Activated effector memory CD4-positive, alpha-beta T cell treated with anti-CD3 and anti-CD28 coated beads, Interleukin-2, amount 50 U/mL, for 16 hours (primary cell): ENCODE data around the gene SLC25A53.
"Not testable (repeated sequence)": the region's sequence is repeated elsewhere in the genome, so short reads cannot be mapped to it uniquely, and the experiment has no call there.

ENCODE experiments used
- DNase-seq: peaks from one replicate; pipeline ENCODE4 v3.0.0-alpha.2; 2020

SLC25A53 gene

DNA sequence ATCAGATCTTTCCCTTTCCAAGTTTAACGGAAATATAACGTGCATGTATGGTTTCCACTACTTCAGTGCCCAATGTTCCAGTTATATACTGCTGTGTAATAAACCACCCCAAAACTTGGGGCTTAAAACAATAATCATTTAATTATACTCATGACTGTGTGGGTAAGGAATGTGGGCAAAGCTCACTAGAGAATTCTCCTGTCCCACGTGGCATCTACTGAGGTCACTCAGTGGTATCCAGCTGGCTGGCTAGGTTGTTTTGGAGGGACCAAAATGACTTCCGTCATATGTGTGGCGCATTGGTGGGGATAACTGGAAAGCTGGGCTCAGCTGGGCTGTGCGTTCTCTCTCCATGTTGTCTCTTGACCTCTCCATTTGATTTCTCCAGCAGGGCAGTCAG lies 26.0 kb downstream of the SLC25A53 start:
- DNase-seq = no peak

DNA sequence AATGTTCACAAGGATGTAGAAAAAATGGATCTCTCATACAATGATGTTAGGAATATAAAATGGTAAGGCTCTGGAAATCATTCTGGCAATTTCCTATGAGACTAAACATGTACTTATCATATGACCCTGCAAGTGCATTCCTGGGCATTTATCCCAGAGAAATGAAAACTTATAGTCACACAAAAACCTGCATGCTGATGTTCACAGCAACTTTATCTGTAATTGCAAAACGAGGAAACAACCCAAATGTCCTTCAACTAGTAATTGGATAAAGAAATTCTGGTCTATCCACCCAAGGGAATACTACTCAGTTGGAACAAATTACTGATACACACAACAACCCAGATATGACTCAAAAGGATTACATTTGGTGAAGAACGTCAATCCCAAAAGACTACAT lies 30.0 kb downstream of the SLC25A53 start:
- no peak for DNase-seq

DNA sequence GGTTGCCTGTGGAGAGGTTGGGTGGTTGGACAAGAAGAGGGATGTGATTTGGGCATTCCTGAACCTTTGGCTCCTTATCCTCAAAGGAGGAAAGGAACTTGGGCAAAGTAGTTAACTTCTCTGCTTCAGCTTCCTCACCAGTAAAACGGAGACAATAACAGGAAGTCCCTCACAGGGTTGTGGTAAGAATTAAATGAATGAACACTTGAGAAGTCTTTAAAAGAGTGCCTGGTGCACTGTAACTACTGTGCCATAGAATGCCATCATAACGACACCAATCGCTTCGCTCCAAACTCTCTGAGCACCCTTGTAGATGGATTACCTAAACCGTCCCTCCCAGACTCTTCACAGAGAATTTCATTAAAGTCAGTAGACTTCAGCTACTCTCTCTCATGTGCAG lies 34.0 kb downstream of the SLC25A53 start:
- DNase-seq = no peak

DNA sequence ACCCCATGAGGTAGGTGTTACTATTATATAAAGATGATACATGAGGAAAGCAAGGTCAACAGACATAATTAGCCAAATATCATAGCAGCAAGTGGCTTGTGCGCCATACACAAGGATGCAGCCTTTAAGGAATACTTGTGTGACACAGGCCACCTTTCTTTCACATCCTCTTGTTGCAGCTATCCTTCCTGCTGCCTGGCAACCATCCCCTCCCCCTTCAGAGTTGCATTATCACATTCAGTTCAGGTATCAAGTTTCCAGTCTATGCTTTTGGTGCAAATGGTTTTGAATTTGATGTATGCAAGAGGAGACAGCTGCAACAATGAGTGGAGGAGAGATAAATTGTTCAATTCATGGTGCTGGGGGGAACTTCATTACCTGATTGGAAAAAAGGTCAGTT lies 38.0 kb downstream of the SLC25A53 start:
- no peak for DNase-seq

DNA sequence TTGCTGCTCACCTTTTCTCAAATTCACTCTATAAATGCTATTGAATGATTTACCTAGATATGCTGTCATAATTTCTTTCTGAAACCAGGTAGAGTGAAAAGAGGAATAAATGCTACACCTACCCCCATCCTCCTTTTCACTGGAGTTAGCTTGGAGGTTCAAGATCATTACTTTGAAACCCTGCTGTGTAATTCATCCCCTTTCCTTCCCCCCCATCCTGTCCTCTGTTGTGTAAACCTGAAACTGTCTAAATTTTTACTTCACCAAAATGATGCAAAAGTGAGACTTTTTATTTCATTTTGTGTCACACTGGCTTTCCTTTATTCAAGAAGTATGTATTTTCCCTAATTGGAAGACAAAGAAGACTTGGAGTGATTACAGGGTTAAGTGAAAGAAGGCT lies 39.0 kb downstream of the SLC25A53 start:
- DNase-seq = no peak

DNA sequence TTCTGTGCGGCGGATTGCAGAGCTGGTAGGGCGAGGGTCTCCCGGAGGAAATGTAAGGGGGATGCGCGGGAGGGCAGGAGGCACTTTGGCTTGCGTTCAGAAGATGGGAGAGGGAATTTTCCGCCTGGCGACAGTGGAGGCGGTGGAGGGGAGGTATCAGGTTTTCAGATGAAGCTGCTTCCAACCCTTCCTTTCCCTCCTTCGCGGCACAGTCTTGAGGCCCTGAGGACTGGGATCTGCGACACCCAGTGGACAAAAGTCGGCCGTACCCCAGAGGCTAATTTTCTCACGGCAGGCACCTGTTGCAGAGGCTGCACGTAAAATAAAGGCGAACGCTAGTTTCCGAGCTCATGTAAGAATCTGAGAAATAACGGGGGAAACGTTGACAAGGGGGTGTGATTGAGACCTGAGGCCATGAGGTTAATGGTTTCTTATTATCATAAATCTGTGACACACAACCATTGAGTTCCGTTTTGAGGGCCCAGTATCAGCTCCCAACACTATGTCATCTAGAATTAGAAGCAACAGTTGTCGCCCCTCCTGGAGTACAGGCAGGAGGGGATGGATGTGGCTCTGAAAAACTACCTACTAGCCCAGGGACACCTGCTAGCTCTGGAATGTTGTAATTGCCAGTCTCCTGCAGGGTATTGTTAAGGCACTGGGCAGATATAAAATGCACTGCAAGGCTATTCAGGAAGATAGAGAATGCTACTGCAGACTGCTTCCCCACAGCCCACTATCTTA lies 43.4 kb downstream of the SLC25A53 start:
- DNase-seq = peak; percentile 82

DNA sequence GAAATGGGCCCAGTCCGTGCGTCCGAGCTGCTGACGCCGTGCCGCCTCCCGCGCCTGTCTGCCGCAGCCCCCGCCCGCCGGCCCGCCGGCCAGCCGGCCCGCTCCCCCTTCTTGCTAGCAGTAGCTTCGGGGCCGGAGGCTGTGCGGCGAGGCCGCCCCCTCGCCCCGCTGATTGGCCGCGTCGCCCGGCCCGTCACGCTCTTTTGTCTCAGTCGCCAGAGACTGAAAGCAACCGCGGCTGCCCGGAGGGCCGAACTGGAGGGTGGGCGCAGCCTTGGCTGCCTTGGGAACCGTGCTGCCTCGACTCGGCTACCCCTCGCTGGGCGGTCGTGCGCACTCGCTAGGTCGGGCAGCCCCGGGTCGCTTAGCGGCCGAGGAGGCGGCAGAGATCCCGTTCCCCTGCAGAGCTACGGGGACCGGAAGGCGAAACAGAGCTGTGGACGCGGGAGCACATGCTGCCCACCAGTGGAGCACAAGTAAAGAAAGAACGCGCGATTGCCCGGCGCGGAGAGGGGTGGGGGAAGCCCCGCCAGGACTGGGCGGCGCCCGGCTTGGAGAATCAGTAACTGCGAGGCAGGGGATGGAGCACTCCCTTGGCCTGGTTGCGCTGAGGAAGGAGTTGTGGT lies 44.4 kb downstream of the SLC25A53 start, which contains the start of gene ZCCHC18:
TSS of gene ZCCHC18 (plus strand) at position 198 of the 626 bp plus-strand sequence. CDS start 1,589 bp downstream, outside the sequence.
- DNase-seq = peak; percentile 78

DNA sequence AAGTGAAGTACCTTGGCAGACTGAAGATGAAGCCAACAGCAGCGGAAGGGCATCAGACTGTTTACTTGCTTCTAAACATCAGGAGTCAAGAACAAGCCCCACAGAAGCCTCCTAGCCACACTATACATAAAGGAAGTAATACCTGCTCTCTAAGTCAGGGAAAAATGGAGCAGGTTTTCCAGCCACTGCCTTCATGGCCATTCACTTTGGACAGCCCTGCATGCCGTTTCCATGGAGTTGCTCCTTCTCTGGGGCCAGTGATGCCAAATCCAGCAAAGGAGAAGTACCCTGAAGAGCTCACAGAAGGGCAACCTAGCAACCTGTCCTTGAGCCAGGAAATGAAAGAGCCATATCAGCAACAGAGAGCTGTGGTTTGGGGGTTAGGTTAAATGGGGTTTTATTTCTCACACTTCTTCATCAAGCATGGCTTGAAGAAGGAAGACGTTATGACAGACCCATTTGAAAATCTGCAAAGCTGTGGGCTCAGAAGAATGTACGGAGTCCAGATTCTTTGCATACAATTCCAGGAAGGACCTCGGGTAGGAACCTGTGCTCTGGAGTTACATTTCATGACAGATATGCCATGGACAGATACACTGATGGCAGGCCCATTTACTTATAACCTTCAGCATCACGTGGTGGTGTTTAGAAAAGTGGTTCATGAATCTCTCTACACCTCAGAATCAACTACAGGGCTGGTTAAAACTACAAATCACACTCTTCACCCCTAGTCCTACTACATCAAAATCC lies 46.1 kb downstream of the SLC25A53 start:
- not testable (repeated sequence) for DNase-seq

DNA sequence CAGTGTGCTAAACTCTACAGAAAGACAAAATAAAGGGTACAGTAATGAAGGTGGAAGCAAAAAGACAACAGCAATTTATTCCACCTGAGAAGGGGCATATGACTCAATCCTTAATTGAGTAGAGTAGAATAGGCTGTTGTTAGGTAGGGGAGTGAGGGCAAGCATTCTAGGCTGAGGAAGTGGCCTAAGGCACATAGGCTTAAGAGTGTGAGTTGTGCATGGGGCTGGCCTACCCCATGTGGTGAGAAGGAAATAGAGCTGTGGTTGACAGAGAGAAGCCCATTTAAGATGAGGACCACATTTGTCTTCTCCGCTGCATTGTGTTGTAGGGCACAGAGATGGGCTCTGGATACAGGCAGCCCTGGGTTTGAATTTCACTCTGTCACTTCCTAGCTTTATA lies 47.9 kb downstream of the SLC25A53 start:
- DNase-seq = no peak

DNA sequence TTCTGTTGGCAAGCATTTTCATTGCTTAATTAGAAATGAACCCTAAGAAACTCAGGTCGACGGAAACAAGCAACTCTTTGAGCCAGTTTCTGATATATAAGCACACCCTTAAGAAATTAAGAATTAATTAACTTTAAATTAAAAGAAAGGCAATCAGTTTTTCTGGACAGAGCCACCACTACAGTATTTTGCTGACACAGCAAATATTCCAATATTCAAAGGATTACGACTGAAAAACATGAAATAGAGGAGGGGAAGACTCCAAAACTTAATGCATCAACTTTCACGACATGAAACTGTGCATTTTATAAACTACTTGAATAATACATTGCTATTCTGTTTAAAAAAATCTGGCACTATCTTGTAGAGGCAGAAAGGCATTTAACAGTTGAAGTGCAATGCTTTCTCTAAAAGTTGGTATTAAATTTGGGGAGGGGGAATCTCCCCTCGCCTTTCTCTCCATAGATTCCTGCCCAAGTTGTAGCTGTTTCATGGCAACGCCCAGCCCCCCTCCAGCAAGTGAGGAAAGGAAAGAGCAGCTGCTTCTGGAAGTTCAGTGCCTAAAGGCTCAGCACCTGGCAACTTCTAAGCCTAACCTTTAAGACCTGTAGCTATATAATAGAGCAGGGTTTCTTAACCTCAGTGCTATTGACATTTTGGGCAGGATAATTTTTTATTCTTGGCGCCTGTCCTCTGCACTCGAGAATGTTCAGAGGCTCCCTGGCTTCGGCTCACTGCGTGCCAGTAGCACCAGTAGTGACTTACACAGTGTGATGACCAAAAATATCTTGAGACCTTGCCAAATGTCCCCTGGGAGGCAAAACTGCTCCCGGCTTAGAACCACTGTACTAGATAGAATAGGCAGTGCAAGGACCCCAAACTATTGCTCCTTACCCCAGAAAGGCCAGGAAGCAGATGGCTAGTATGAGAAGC lies 51.2 kb downstream of the SLC25A53 start:
- DNase-seq = no peak

DNA sequence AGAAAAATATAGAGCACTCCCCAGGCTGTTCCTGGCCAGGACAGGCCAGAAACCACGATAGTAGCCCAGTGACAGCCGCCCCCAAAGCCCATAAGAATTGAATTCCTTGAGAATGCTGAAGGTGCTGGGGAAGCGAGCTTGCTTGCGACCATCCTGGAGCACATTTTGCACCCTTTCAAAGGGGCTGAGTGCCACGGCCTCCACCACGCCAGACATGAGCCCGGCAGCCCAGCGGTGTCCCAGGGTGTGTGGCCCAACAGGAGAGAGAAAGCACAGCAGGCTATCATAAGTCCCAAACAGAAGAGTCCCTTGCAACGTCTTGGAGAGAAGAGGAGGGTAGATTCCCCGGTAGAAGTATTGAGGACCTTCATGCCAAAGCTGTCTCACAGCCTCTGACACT lies 52.1 kb downstream of the SLC25A53 start:
- no peak for DNase-seq

DNA sequence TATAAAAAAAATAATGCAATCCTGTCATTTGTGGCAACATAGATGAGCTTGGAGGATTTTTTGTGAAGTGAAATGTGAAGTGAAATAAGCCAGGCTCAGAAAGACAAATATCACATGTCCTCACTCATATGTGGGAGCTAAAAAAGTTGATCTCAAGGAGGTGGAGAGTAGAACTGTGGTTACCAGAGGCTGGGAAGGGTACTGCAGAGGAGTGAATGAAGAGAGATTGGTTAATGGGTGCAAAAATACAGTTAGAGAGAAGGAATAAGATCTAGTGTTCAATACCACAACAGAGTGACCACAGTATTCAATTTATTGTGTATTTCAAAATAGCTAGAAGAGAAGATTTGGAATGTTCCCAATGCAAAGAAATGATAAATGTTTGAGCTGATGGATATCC lies 57.9 kb downstream of the SLC25A53 start:
- DNase-seq = no peak

DNA sequence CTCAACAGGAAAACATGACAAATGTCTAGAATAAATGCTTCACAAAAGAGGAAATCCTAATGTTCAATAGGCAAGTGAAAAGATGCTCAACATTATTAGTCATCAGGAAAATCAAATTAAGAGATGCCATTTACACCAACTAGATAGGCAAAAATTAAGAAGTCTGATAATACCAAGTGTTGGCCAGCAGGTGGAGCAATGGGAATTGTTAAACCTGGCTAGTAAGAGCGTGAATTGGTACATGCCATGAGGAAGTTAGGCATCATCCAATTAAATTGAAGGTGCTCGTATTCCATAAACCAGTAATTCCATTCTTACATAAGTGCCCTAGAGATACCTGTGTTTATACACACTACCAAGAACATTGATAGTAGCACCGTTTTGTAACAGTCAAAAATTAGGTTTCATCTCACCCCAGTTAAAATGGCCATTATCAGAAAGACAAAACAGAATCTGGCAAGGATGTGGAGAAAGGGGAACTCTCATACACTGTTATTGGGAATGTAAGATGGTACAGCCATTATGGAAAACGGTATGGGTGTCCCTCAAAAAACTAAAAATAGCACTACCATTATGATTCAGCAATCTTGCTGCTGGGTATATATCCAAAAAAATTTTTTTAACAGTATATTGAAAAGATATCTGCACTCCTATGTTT lies 58.5 kb downstream of the SLC25A53 start:
- peak; percentile 72 for DNase-seq

DNA sequence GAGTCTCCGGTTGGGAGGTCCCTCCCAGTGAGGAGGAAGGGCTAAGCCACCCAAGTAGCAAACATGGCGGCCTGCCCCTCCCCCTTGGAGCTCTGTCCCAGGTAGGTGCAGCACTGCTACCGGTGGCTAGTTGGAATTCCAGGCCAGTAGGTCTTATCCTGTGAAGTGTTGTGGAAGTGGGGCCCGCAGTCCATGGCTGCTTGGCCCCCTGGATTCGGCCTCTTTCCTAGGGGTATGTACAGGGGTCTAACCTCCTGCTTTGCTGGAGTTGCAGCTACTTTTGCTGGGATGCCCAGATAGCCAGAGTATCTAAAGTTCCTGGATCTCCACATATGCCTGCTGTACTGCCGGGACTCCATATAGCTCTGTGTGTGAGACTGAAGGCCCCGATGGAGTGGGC lies 70.9 kb downstream of the SLC25A53 start:
- no peak for DNase-seq

DNA sequence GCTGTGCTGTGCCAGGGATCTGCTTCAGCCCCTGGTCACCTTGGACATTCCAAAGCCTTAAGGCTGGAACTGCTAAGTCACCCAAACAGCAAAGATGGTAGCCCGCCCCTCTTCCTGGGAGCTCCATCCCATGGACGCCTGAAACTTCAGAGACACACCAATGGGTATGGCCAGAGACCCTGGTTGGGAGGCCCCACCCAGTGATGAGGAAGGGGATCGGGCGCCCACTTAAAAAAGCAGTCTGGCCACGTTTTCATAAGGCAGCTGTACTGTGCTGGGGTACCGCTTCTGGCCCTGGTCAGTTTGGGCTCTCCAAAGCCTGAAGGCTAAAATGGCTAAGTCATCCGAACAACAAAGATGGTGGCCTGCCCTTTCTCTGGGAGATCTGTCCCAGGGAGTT lies 71.3 kb downstream of the SLC25A53 start:
- no peak for DNase-seq

DNA sequence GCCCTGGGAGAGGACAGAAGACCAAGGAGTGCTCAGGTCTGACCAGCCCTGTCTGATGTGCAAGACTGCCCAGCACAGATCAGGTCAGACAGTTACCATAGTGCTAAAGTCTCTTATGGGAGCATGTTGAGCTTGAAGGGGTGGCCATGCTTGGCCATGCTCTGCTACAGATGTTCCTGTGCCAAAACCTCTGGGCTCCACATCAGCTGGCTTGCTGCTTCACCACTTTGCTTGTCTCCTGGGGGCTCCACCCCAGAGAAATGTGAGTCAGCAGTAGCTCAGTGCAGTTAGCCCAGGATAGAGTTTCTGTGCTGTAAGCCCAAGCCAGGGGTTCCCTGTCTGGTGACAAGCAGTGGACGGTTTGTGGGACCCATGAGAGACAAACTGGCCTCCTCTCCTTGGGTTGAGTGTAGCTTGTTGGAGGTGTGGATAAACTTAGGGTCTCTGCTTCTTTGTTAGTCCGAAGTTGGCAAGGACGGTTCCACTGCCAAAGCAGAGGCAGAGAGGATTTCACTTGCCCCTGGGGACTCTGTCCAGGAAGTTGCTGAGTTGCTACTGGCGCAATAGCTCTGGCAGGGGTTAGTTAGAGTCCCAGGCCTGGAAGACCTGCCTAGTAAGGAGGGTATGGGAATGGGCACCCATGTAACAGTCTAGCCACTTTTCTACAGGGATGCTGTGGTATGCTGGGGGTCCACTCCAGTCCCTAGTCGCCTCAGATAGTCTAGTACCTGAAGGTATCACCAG lies 72.1 kb downstream of the SLC25A53 start:
- DNase-seq = no peak

DNA sequence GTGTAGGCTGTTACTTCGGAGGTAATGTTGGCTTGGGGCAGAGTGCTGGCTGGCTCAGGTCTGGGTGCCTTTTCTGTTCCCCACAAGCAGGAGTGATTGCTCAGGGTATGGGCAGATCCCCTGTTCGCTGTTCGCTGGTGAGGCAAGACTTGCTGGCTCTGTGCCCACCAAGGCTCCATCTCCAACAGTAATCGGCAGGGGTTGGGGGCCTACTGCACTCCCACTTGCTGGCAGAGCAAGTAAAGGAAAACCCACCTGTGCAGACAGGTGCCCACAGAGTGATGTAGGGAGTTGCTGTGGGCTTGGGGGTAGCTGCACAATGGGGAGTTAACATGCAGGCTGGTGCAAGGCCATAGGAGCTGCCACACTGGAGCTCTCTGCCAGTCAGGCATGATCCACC lies 72.7 kb downstream of the SLC25A53 start:
- DNase-seq = no peak

DNA sequence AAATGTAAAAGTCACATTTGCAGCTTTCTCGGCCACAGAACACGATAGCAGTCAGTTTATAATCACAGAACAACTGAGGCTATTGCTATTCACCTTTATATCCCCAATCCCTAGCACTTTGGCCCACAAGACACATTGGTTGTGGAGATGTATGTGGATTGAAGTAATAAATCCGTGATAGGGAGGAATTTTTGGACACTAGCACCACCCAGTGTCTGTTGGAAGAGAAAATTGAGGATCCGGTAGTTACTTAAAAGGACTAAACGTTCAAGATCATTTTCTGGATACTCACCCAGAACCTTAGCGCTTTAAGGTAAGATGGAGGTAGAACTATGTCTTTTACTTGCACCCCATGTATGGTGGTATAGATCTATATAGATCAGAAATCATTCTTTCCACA lies 79.0 kb downstream of the SLC25A53 start:
- DNase-seq = not testable (repeated sequence)

DNA sequence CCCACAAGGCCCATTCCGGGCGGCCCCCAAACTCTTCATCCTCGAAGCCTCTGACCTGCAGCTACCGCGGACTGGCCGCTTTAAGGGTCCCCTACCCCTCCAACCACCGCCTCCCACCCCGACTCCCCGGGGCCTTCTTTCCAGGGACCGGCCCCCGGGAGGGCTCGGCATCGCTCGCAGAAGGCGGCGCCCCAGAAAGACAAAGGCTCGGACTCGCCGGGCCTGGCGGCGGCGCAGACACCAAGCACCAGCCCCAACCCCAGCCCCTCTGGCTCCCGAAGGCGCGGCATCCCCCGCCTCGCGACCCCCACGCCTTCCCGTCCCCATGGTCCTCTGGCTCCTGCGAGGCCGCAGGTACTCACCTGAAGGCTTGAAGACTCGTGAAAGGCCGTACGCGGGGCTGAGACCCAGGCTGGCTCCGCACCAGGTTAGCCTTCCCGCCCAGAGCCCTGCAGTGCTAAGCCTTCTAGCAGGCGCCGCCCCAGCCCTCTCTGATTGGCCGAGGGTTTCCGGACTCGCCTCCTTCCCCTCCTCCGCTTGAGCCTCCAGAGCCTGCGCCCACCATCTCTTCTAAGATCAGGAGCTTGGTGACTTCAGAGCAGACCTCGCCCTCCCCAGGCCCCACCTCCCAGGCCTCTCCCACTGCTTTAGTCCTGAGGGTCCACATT lies 80.9 kb downstream of the SLC25A53 start, which contains the start of gene TMSB15C:
TSS of gene TMSB15C (minus strand) at position 459 of the 668 bp plus-strand sequence.
- DNase-seq = not testable (repeated sequence)

DNA sequence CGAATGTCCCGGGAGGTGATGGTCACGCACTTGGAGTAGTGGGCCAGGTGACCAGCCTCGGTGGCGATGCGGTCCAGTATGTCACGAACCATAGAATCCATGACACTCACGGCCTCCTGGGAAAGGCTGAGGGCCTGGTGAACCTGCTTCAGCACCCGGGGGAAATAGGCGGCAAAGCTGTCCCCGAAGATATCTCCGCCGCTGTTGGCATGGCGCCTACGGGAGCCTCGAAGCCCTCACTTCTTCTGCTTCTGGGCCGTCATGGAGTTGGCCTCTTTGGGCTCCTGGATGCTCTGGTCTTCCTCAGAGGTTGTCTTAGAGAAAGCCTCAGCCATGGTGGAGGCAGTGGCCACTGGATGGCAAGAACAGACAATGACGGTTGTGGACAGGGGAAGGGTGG lies 94.2 kb downstream of the SLC25A53 start:
- DNase-seq = not testable (repeated sequence)

DNA sequence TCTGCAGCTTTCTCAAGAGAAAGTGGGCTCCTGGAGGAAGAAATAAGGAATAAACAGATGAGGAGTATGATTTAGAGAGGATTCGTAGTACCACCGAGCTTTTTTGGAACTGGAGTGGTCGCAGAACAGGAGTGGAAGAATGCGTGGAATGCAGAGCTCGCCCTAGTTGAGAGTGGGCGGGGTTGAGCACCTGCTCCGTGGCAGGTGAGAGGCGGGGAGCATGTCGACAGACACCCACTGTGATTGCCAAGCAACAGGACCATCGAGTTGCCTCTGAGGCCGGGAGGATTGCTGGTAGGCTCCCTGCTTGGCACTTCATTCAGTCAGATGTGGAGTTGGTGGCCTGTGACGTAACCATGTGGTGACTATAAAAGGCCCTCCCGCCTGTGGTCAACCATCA lies 101.9 kb downstream of the SLC25A53 start:
- not testable (repeated sequence) for DNase-seq
